GM12872 (cell line): ENCODE measurements around the gene NKX2-4.

ENCODE experiments used
- TF ChIP-seq, protein P1 (sequence below): IDR thresholded peaks from 3 replicates; pipeline ENCODE4 v1.5.1; 2011; ENCODE audit warnings: low read depth, mild to moderate bottlenecking, low read length, moderate library complexity; ENCODE audit not compliant: insufficient read depth

NKX2-4 gene

DNA sequence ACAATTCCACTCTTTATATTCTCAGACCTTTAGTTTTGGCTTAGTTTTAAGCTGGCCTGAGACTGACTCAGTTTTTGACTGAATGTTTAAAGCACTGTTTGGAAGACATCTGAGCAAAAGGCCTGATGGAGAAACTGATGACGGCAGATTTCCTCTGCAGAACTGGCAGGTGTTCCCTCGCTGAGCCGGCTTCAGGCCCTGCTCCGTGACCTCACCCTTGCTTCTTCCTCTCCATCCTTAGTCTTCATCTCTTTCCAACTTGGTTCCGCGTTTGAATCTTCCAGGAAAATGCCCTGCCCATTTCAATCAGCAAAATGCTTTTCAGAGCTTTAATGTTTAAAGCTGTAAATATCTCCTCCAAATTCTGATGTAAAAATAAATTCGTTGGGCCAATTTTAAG lies 6.6 kb downstream of the NKX2-4 start:
- TF ChIP-seq, protein P1, sequence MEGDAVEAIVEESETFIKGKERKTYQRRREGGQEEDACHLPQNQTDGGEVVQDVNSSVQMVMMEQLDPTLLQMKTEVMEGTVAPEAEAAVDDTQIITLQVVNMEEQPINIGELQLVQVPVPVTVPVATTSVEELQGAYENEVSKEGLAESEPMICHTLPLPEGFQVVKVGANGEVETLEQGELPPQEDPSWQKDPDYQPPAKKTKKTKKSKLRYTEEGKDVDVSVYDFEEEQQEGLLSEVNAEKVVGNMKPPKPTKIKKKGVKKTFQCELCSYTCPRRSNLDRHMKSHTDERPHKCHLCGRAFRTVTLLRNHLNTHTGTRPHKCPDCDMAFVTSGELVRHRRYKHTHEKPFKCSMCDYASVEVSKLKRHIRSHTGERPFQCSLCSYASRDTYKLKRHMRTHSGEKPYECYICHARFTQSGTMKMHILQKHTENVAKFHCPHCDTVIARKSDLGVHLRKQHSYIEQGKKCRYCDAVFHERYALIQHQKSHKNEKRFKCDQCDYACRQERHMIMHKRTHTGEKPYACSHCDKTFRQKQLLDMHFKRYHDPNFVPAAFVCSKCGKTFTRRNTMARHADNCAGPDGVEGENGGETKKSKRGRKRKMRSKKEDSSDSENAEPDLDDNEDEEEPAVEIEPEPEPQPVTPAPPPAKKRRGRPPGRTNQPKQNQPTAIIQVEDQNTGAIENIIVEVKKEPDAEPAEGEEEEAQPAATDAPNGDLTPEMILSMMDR = no peak

DNA sequence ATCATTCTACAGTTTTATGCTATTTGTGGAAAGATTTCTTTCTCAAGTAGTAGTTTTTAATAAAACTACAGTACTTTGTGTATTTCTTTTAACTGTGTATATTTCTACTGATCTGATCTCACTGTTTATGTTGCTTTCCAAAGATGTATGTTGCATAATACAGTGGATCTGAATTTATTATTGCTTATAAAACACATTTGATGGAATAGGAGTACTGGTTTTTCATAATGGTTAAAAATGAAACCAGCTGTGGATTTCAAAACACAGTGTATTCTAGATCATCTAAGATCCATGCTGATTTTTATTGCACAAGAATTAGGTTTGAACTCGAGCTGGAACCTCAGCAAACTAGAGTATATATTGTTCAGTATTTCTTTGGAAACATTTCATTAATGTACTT lies 8.0 kb downstream of the NKX2-4 start:
- TF ChIP-seq, protein P1 = no peak

DNA sequence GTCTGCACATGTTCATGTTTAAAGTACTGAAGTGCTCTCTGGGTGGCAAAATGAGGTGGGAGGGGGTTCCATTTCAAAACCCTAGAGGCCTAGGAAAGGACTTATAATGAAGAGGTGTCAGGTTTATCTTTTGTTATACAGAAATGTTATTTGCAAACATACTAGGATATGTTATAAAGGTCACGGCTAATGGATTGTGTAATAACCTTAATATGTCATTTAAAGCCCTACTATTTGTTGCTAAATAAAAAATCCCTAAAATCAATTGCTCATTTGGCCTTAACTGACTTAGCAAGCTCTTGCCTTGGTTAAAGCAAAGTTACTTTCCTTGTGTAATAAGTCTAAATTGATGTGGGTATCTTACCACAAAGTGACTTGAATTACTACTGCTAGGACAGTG lies 8.8 kb downstream of the NKX2-4 start:
- TF ChIP-seq, protein P1 = no peak

DNA sequence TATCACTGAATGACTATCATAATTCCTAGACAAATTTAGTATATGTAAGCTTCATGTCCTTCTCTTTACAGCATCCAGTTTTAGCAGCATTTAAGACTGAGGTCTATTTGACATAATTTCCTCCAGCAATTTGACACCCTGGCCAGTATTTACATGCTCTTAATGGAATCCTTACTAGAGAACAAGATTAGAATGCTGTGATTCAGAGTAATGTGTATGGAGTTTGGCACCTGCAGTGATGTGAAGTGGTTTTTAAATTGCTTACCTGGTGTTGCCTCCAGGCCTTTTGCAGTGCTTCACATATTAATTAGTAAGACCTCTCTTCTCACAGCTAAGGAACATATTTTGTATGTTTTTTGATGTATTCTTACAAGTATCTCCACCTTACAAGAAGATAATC lies 9.8 kb downstream of the NKX2-4 start:
- TF ChIP-seq, protein P1 = no peak

DNA sequence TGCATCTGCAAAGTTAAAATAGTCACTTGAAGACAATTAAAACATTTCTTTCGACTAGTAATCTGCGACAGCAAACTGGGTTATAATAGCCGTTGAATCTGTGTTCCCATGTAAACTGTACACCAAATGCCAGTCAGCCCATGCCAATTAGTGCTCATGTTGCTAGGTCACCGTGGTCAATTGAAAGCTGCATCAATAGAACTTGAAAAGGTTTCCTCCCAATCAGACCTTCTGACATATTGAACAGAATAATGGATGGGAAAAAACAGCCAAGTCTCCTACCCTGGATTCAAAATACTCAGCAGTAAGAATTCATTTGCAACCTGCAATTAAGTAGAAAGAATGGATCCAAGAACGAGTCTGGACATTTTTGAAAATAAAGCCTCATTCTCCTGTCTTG lies 11.2 kb downstream of the NKX2-4 start:
- TF ChIP-seq, protein P1 = no peak

DNA sequence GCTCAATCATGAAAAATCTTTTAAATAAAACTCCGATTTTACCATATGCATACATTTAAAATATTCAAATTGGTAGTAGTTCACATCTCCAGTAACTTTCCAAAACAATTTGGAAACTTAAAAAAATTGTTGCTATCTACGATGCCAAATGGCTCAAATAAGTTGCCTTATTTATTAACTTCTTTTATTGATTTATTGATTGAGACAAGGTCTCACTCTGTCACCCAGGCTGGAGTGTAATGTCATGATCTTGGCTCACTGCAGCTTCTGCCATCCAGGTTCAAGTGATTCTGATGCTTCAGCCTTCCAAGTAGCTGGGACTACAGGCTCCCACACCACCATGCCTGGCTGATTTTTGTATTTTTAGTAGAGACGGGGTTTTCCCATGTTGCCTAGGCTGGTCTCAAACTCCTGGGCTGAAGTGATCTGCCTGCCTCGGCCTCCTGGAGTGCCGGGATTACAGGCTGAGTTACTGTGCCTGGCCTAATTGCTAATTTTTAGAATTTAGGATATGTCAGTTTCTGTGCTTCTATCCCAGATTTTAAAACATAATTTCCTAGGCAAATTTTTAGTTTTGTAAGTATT lies 12.9 kb downstream of the NKX2-4 start:
- TF ChIP-seq, protein P1 = no peak

DNA sequence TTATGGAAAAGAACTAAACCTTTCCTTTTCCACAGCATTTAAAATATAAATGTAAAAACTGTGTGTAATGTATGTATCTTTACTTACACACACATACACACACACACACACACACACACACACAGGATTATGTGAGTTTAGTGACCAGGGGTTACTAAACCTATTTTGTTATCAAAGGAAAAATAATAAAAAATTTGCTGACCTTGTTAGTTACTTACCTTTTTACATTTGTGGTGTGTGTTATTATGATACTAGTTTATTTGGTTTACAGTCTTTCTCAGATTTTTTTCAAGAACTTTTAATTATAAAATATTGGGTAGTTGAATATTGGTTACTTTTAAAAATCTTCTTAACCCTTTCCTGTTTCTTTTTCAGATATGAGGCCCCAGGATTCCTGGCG lies 15.7 kb downstream of the NKX2-4 start:
- TF ChIP-seq, protein P1 = no peak
